HCT116 (cell line): ENCODE data around the gene ACAT2.

Experiments used
- EGR1 ChIP-seq: IDR thresholded peaks from 2 replicates; pipeline ENCODE4 v1.6.1; 2012; ENCODE audit warnings: low read depth
- EZH2 ChIP-seq: fragments of 200-600 bp; sonication (generic); IDR thresholded peaks from 2 replicates; pipeline ENCODE4 v1.6.1; 2017; ENCODE audit warnings: antibody characterized with exemption, mixed run types
- YY1 ChIP-seq: IDR thresholded peaks from 2 replicates; pipeline ENCODE4 v1.6.1; 2011; ENCODE audit warnings: low read length, low read depth, moderate library complexity, mild to moderate bottlenecking; ENCODE audit not compliant: insufficient replicate concordance; ENCODE audit errors: extremely low read depth

GRCh38 chr6:159778131-159778530, 16.3 kb downstream of the ACAT2 start:
- TF ChIP-seq EZH2: no peak
- no peak for TF ChIP-seq YY1
- no peak for TF ChIP-seq EGR1
